Cardiac muscle cell (in vitro differentiated cells and primary cell): ENCODE results near the gene ALDH1A2. TPM values are rescaled to one million over a fixed set of nuclear protein-coding genes. Genes with fewer than 3 reads are reported as not detected.

ENCODE experiments used
- DNase-seq, 2 donors: peaks; one replicate each; pipeline versions ENCODE4 v3.0.0 to v3.0.0-alpha.2; 2010 to 2017; ENCODE audit warnings: low read depth in 1 of 2, low spot score in 1 of 2
- H3K27ac ChIP-seq: fragments of 200-600 bp; sonication (generic); 2 replicates; pipeline ENCODE4 v1.5.1; 2016
- H3K27me3 ChIP-seq: fragments of 200-600 bp; sonication (generic); 2 replicates; pipeline ENCODE4 v1.6.0; 2016; ENCODE audit warnings: control low read depth
- H3K36me3 ChIP-seq: fragments of 200-600 bp; sonication (generic); 2 replicates; pipeline ENCODE4 v1.5.1; 2016; ENCODE audit warnings: control low read depth
- H3K4me1 ChIP-seq: fragments of 200-600 bp; sonication (generic); 2 replicates; pipeline ENCODE4 v1.8.1; 2017; ENCODE audit warnings: low read depth, mild to moderate bottlenecking, mixed run types
- H3K4me3 ChIP-seq: fragments of 200-600 bp; sonication (generic); 2 replicates; pipeline ENCODE4 v1.5.1; 2016; ENCODE audit warnings: mild to moderate bottlenecking
- H3K9me3 ChIP-seq: fragments of 200-600 bp; sonication (generic); 2 replicates; pipeline ENCODE4 v1.5.1; 2017; ENCODE audit warnings: low read depth, mild to moderate bottlenecking, control low read depth
- CTCF ChIP-seq: IDR thresholded peaks from 2 replicates; pipeline ENCODE4 v1.5.1; 2012; ENCODE audit warnings: low read depth, mild to moderate bottlenecking, low read length
- polyA plus RNA-seq: library from polyadenylated mRNA; unstranded; fragments of >200 nt; fragmentation: Nextera tagmentation; extraction: Ambion mirVana; gene quantifications from 2 replicates; pipeline ENCODE4 v1.2.1, GENCODE V29; 2016
- total RNA-seq: library from RNA; depleted of rRNA; stranded (reverse); fragments of >200 nt; gene quantifications from 2 replicates; pipeline ENCODE4 v1.2.3, GENCODE V29; 2016

ALDH1A2 gene
- total and polyA plus RNA-seq, 2 experiments from 2014 or later: 3.5 to 4.0 TPM

GRCh38 chr15:57962887-57963286, 102.6 kb downstream of the ALDH1A2 start:
- H3K4me3 ChIP-seq: no peak overlapping the region
- H3K27me3 ChIP-seq: no peaks in the 10 kb centered on the region
- no peaks in the 10 kb centered on the region for H3K9me3 ChIP-seq
- no peak for TF ChIP-seq CTCF
- peak in 1 of 2 donors; percentile 41 for DNase-seq
- H3K27ac ChIP-seq: no peak overlapping the region
- no peaks in the 10 kb centered on the region for H3K4me1 ChIP-seq
- H3K36me3 ChIP-seq: no peaks in the 10 kb centered on the region

GRCh38 chr15:57961919-57962318, 103.6 kb downstream of the ALDH1A2 start:
- Histone ChIP-seq H3K27me3 (no peaks in the 10 kb centered on the region), H3K27ac (no peak overlapping the region), H3K4me3 (no peak overlapping the region), H3K4me1 (no peaks in the 10 kb centered on the region), H3K36me3 (no peaks in the 10 kb centered on the region), H3K9me3 (no peaks in the 10 kb centered on the region)
- DNase-seq: peak; percentile 42 to 77
- no peak for TF ChIP-seq CTCF

- Histone ChIP-seq H3K27me3 (no peaks in the 10 kb centered on the region), H3K4me1 (no peaks in the 10 kb centered on the region), H3K9me3 (no peaks in the 10 kb centered on the region), H3K4me3 (no peak overlapping the region), H3K27ac (no peak overlapping the region), H3K36me3 (no peaks in the 10 kb centered on the region)
- no peak for TF ChIP-seq CTCF
- DNase-seq: no peak
These were observed 108.4 kb downstream of the ALDH1A2 start for GRCh38 chr15:57957113-57957512.

- Histone ChIP-seq H3K9me3 (no peaks in the 10 kb centered on the region), H3K4me3 (no peak overlapping the region), H3K27ac (no peak overlapping the region), H3K36me3 (no peaks in the 10 kb centered on the region), H3K27me3 (no peaks in the 10 kb centered on the region), H3K4me1 (no peaks in the 10 kb centered on the region)
- TF ChIP-seq CTCF: no peak
- no peak for DNase-seq
These were observed 111.6 kb downstream of the ALDH1A2 start for GRCh38 chr15:57953874-57954273.

GRCh38 chr15:57951328-57951932, 114.1 kb downstream of the ALDH1A2 start:
- DNase-seq: no peak

More at GRCh38 chr15:57951328-57951932, 114.1 kb downstream of the ALDH1A2 start:
- no peak overlapping the region for H3K4me3 ChIP-seq
- H3K4me1 ChIP-seq: no peaks in the 10 kb centered on the region
- H3K27me3 ChIP-seq: no peaks in the 10 kb centered on the region
- H3K36me3 ChIP-seq: no peaks in the 10 kb centered on the region
- no peak overlapping the region for H3K27ac ChIP-seq
- no peaks in the 10 kb centered on the region for H3K9me3 ChIP-seq
- TF ChIP-seq CTCF: no peak
